ENCODE measurements around the gene PI4KB. TPM values are rescaled to one million over a fixed set of nuclear protein-coding genes. Genes with fewer than 3 reads are reported as not detected.

The PI4KB gene
- total RNA-seq, 1 experiment from 2014 or later, result 45.1 TPM

DNA sequence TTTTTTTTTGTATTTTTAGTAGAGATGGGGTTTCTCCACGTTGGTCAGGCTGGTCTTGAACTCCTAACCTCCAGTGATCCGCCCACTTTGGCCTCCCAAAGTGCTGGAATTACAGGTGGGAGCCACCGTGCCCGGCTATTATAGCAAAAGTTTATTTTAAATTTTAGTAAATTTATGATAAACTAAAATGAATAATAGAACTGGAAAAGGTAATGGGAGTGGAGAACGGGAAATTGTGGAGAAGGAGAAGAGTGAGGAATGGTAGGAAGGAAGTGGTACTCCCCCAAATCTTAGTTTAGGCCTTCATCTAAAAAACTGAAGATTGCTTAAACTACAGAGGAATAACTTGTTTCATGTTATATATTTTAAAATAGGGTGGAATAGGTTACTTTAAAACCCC, 7.6 kb upstream of the PI4KB start:
- no peak overlapping the region for H2AFZ ChIP-seq (ENCODE audit: low read depth, low read length, poor library complexity, severe bottlenecking)
- no peaks in the 10 kb centered on the region for H3K9me3 ChIP-seq (ENCODE audit: control insufficient read depth in 1 of 2, insufficient read depth in 1 of 2, low read depth in 1 of 2, low read length in 2 of 2)
- ChIA-PET POLR2A (no interaction called here), RAD21 (ENCODE audit: low non-redundant PET in 1 of 2, low total read pairs in 2 of 2, uncharacterized antibody in 2 of 2, unreplicated experiment in 2 of 2) (no interaction called here), CTCF (no interaction called here)
- no peak overlapping the region for H3K4me2 ChIP-seq (ENCODE audit: low read length)
- H3K27me3 ChIP-seq (ENCODE audit: insufficient read depth, low read length), result no peaks in the 10 kb centered on the region
- no TSS peak for BruUV-seq (replicated peaks)
- intact Hi-C loops (cut with micrococcal nuclease), result no loop called here
- no peak overlapping the region for H3K4me3 ChIP-seq (replicated peaks in 1 of 2; ENCODE audit: low read depth in 1 of 2, low read length in 2 of 2)
- no peaks in the 10 kb centered on the region for H3K4me1 ChIP-seq (ENCODE audit: control insufficient read depth in 1 of 2, insufficient read depth in 2 of 2, low read length in 2 of 2)
- DNase-seq (ENCODE audit: low read depth, low spot score) (no peak), ATAC-seq (no peak)
- H3K79me2 ChIP-seq (ENCODE audit: insufficient read depth, low read length), result no peaks in the 10 kb centered on the region
- no peaks in the 10 kb centered on the region for H4K20me1 ChIP-seq (ENCODE audit: insufficient read depth)
- no peak for TF ChIP-seq POLR2AphosphoS5 (IDR thresholded peaks at IDR 0.05; ENCODE audit: low read depth, low read length)
- TF ChIP-seq, protein P1, sequence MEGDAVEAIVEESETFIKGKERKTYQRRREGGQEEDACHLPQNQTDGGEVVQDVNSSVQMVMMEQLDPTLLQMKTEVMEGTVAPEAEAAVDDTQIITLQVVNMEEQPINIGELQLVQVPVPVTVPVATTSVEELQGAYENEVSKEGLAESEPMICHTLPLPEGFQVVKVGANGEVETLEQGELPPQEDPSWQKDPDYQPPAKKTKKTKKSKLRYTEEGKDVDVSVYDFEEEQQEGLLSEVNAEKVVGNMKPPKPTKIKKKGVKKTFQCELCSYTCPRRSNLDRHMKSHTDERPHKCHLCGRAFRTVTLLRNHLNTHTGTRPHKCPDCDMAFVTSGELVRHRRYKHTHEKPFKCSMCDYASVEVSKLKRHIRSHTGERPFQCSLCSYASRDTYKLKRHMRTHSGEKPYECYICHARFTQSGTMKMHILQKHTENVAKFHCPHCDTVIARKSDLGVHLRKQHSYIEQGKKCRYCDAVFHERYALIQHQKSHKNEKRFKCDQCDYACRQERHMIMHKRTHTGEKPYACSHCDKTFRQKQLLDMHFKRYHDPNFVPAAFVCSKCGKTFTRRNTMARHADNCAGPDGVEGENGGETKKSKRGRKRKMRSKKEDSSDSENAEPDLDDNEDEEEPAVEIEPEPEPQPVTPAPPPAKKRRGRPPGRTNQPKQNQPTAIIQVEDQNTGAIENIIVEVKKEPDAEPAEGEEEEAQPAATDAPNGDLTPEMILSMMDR (IDR thresholded peaks at IDR 0.05 in 2 of 3, conservative IDR thresholded peaks at IDR 0.05 in 1 of 3; ENCODE audit: borderline replicate concordance in 1 of 3, insufficient read depth in 1 of 3, low read depth in 2 of 3, low read length in 2 of 3), result no peak
- TF ChIP-seq, protein P2, sequence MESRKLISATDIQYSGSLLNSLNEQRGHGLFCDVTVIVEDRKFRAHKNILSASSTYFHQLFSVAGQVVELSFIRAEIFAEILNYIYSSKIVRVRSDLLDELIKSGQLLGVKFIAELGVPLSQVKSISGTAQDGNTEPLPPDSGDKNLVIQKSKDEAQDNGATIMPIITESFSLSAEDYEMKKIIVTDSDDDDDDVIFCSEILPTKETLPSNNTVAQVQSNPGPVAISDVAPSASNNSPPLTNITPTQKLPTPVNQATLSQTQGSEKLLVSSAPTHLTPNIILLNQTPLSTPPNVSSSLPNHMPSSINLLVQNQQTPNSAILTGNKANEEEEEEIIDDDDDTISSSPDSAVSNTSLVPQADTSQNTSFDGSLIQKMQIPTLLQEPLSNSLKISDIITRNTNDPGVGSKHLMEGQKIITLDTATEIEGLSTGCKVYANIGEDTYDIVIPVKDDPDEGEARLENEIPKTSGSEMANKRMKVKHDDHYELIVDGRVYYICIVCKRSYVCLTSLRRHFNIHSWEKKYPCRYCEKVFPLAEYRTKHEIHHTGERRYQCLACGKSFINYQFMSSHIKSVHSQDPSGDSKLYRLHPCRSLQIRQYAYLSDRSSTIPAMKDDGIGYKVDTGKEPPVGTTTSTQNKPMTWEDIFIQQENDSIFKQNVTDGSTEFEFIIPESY (IDR thresholded peaks at IDR 0.05; ENCODE audit: extremely low read depth, insufficient replicate concordance, low read length), result no peak
- TF ChIP-seq YY1 (IDR thresholded peaks at IDR 0.05; ENCODE audit: extremely low read depth, insufficient replicate concordance, low read depth, low read length), result no peak
- no peaks in the 10 kb centered on the region for H3K9me2 ChIP-seq (ENCODE audit: insufficient read depth)
- no peaks in the 10 kb centered on the region for H3K36me3 ChIP-seq (ENCODE audit: control insufficient read depth in 1 of 2, insufficient read depth in 2 of 2, low read length in 2 of 2)
- no peak overlapping the region for H3K9ac ChIP-seq (ENCODE audit: low read length)
- H3K27ac ChIP-seq (ENCODE audit: low read depth, low read length), result no peak overlapping the region

Data from HCT116 (cell line).